Muscle layer of duodenum (tissue), 2 donors: ENCODE data around the gene ID4.

Source experiments
- H3K27ac ChIP-seq: one replicate; pipeline ENCODE4 v1.7.0; 2013; ENCODE audit warnings: mild to moderate bottlenecking, low read length
- H3K27me3 ChIP-seq: one replicate; pipeline ENCODE4 v1.7.0; 2013; ENCODE audit warnings: low read depth, mild to moderate bottlenecking, control low read depth, low read length
- H3K36me3 ChIP-seq, 2 donors: one replicate each; pipeline ENCODE4 v1.7.0; 2013; ENCODE audit warnings: low read length in 2 of 2, control low read depth in 1 of 2, mild to moderate bottlenecking in 1 of 2; ENCODE audit not compliant: insufficient read depth in 2 of 2, control insufficient read depth in 1 of 2
- H3K4me1 ChIP-seq, 2 donors: one replicate each; pipeline ENCODE4 v1.7.0; 2013; ENCODE audit warnings: low read length in 2 of 2, mild to moderate bottlenecking in 2 of 2, control low read depth in 1 of 2, moderate library complexity in 1 of 2; ENCODE audit not compliant: insufficient read depth in 2 of 2, control insufficient read depth in 1 of 2
- H3K4me3 ChIP-seq, 2 donors: one replicate each; pipeline ENCODE4 v1.7.0; 2013; ENCODE audit warnings: low read length in 2 of 2, low read depth in 1 of 2, mild to moderate bottlenecking in 1 of 2
- H3K9me3 ChIP-seq, 2 donors: one replicate each; pipeline ENCODE4 v1.7.0; 2013; ENCODE audit warnings: low read length in 2 of 2, control low read depth in 1 of 2, mild to moderate bottlenecking in 1 of 2; ENCODE audit not compliant: control insufficient read depth in 1 of 2
- donor health status: healthy.

Gene ID4

DNA sequence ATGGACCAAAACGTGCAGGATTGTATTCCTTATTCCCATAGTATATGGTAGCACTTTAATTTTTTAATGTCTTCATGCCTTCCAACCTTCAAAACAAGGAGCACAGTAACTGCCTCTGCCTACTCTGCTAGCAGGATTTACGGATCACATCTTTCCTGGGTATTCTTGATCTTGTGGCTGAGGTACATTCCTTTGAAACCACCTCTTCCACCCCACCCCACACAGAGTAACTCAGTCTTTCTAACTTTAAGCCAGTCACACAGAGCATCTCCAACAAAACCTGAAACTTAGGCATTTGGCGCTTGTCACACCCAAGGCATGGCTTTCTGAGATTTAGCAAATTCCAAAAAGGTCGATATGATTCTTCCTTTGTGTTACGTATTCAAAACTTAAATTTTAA is 2.3 kb upstream of the ID4 start:
- H3K27me3 ChIP-seq, result no peaks in the 10 kb centered on the region
- H3K9me3 ChIP-seq, result no peaks in the 10 kb centered on the region
- no peak overlapping the region for H3K27ac ChIP-seq
- H3K36me3 ChIP-seq, result no peaks in the 10 kb centered on the region
- no peak overlapping the region for H3K4me3 ChIP-seq
- H3K4me1 ChIP-seq, result peaks cover 0 to 9% of the 10 kb centered on the region in 2 donors

DNA sequence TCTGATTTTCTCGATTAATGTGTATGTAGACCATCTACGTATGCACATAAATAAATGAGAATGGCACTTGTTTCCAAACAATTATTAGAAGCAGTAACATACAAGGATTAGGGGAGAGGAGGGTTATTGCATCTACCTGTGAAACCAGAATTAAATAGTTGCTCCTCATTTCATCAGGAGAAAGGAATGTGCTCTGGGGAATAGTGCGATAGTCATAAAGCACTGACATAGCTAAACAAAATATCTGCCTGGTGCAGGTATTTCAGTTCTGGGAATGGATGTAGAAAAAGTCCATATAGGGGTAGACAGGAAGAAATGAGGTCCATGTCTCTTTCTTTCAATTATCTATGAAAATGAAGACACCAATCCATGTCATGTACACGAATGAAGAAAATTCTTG is 1.6 kb upstream of the ID4 start:
- Histone ChIP-seq H3K36me3 (no peaks in the 10 kb centered on the region), H3K27ac (no peak overlapping the region), H3K4me3 (no peak overlapping the region), H3K27me3 (no peaks in the 10 kb centered on the region), H3K9me3 (no peaks in the 10 kb centered on the region), H3K4me1 (peaks cover 0 to 9% of the 10 kb centered on the region in 2 donors)

DNA sequence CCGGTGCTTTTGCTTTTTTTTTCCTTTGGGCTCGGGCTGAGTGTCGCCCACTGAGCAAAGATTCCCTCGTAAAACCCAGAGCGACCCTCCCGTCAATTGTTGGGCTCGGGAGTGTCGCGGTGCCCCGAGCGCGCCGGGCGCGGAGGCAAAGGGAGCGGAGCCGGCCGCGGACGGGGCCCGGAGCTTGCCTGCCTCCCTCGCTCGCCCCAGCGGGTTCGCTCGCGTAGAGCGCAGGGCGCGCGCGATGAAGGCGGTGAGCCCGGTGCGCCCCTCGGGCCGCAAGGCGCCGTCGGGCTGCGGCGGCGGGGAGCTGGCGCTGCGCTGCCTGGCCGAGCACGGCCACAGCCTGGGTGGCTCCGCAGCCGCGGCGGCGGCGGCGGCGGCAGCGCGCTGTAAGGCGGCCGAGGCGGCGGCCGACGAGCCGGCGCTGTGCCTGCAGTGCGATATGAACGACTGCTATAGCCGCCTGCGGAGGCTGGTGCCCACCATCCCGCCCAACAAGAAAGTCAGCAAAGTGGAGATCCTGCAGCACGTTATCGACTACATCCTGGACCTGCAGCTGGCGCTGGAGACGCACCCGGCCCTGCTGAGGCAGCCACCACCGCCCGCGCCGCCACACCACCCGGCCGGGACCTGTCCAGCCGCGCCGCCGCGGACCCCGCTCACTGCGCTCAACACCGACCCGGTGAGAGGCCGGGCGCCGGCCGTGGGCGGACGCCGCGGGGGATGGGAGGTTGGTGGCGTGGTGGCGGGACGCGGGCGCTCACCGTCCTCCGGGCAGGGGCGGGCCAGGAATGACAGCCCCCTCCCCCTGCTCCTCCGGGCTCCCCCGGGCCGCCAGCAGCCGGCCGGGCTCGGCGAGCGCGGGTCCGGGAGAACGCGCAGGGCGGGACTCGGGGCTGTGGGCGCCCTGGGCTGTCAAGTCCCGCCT is 606 bp downstream of the ID4 start:
- Histone ChIP-seq H3K9me3 (no peaks in the 10 kb centered on the region), H3K27ac (no peak overlapping the region), H3K4me1 (peaks cover 0 to 9% of the 10 kb centered on the region in 2 donors), H3K36me3 (no peaks in the 10 kb centered on the region), H3K4me3 (peak overlapping the region; percentile 78 to 83), H3K27me3 (no peaks in the 10 kb centered on the region)

DNA sequence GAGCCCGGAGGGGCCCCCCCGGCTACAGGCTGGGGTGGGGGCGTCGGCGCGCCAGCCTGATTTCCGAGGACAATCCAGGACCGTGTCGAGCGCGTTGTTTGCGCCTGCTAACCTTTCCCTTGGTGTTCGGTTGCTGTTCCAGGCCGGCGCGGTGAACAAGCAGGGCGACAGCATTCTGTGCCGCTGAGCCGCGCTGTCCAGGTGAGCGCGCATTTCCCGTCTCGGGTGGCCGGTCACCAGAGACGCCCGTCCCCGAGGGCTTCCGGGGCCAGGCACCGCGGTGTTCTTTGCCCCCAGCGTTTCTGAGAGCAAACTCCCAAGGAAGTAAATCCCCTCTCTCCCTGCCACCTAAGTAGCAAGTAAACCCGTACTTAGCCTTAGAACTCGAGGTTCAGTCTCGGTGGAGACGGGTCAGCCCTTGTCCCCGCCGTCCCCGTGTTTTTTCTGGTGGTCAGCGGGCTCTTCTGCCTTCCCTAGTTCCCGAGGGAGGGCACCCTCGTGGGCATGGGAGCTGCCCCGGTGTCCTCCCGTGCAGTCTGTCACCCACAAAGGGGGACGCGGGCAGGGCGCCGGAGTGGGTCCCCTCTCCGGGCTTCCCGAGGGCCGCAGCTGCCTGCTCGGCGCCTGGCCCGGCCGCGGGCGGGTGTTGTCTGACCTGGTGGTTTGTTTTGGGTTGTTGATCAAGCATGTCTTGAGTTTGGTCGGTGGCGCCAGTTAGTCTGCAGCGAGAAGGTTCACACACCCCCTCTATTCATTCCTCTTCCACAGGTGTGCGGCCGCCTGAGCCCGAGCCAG is 1.5 kb downstream of the ID4 start:
- Histone ChIP-seq H3K9me3 (no peaks in the 10 kb centered on the region), H3K4me1 (peaks cover 0 to 9% of the 10 kb centered on the region in 2 donors), H3K36me3 (no peaks in the 10 kb centered on the region), H3K27ac (peak overlapping the region; percentile 55), H3K4me3 (peak overlapping the region; percentile 78 to 83), H3K27me3 (no peaks in the 10 kb centered on the region)

DNA sequence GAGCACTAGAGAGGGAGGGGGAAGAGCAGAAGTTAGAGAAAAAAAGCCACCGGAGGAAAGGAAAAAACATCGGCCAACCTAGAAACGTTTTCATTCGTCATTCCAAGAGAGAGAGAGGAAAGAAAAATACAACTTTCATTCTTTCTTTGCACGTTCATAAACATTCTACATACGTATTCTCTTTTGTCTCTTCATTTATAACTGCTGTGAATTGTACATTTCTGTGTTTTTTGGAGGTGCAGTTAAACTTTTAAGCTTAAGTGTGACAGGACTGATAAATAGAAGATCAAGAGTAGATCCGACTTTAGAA is 2.0 kb downstream of the ID4 start:
- H3K9me3 ChIP-seq, result no peaks in the 10 kb centered on the region
- H3K4me1 ChIP-seq, result peaks cover 0 to 9% of the 10 kb centered on the region in 2 donors
- no peaks in the 10 kb centered on the region for H3K27me3 ChIP-seq
- peak overlapping the region; percentile 55 for H3K27ac ChIP-seq
- H3K4me3 ChIP-seq, result peak overlapping the region; percentile 78 to 83
- no peaks in the 10 kb centered on the region for H3K36me3 ChIP-seq

DNA sequence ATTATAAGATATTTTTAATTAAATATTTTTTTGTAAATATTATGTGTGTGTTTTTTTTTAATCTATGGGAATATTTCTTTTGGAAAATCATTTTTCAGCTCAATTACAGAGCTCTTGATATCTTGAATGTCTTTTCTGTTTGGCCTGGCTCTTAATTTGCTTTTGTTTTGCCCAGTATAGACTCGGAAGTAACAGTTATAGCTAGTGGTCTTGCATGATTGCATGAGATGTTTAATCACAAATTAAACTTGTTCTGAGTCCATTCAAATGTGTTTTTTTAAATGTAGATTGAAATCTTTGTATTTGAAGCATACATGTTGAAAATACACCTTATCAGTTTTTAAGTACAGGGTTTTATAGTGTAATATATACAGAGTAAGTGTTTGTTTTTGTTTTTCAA is 2.6 kb downstream of the ID4 start:
- peaks cover 0 to 9% of the 10 kb centered on the region in 2 donors for H3K4me1 ChIP-seq
- no peaks in the 10 kb centered on the region for H3K9me3 ChIP-seq
- peak overlapping the region; percentile 38 to 78 for H3K4me3 ChIP-seq
- H3K27ac ChIP-seq, result no peak overlapping the region
- H3K27me3 ChIP-seq, result no peaks in the 10 kb centered on the region
- H3K36me3 ChIP-seq, result no peaks in the 10 kb centered on the region

DNA sequence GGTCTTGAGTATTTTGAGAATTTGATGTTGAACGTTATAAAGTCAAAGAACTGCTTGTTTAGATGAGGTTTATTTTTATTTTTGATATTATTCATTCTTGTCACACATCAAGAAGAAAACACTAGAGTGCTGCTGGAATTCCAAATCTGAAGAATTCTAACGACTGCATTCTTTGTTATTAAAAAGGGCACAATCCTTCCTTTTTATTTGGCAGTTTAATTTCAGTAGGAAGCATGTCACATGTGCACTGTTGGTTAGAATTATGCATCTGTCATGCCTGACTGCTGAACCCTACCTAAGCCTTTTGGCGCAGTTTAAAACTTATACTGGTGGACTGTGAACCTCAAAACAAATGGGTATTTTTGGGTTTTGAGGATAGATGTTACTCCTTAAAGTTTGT is 4.0 kb downstream of the ID4 start:
- Histone ChIP-seq H3K27ac (no peak overlapping the region), H3K4me1 (peaks cover 0 to 9% of the 10 kb centered on the region in 2 donors), H3K9me3 (no peaks in the 10 kb centered on the region), H3K36me3 (no peaks in the 10 kb centered on the region), H3K4me3 (no peak overlapping the region), H3K27me3 (no peaks in the 10 kb centered on the region)

DNA sequence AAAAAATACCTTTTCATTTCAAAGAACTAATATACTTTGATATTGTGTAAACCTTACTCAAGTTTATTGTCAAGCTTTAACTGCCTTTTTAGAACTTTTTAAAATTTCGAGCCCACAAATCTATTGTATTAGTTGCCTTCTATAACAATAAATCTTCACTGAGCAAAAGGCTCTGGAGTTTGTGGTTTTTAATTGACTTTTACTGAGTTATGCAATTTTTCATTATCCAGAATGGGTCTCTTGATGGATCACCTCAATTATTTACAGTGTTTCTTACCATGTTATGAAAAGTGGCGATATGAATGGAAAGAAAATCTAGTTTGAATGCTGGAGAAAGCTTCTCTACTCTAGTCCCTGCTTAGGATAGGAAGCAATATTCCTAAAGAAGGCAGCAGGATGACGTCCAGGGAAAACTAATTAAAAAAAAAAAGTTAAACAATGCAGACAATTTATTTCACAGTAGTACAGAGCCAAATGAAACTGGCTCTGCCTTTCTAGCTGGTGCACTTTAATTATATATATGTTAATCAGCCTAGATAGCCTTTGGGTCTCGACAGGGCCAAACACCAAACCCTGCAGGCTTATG is 5.0 kb downstream of the ID4 start:
- Histone ChIP-seq H3K4me1 (peaks cover 0 to 9% of the 10 kb centered on the region in 2 donors), H3K36me3 (no peaks in the 10 kb centered on the region), H3K27me3 (no peaks in the 10 kb centered on the region), H3K27ac (no peak overlapping the region), H3K4me3 (no peak overlapping the region), H3K9me3 (no peaks in the 10 kb centered on the region)

DNA sequence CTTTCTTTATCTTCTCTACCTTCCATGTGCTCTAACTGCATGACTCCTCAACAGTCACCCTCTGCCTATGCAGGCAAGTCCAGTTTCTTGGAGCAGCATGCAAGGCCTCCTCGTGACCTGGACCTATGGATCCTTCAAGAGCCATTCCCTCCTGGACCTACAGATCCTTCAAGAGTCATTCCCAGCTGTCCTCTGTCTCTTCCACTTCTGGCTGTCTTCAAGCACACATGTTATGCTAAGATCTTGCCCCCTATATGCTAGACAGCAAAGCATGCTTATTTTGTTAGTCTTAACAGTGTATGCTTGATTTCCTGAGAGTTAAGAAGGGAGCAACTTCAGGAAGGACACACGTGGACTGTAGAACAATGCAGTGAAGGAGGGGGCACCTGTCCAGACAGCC is 7.5 kb downstream of the ID4 start:
- Histone ChIP-seq H3K36me3 (no peaks in the 10 kb centered on the region), H3K9me3 (no peaks in the 10 kb centered on the region), H3K4me1 (no peaks in the 10 kb centered on the region), H3K4me3 (no peak overlapping the region), H3K27me3 (no peaks in the 10 kb centered on the region), H3K27ac (no peak overlapping the region)

DNA sequence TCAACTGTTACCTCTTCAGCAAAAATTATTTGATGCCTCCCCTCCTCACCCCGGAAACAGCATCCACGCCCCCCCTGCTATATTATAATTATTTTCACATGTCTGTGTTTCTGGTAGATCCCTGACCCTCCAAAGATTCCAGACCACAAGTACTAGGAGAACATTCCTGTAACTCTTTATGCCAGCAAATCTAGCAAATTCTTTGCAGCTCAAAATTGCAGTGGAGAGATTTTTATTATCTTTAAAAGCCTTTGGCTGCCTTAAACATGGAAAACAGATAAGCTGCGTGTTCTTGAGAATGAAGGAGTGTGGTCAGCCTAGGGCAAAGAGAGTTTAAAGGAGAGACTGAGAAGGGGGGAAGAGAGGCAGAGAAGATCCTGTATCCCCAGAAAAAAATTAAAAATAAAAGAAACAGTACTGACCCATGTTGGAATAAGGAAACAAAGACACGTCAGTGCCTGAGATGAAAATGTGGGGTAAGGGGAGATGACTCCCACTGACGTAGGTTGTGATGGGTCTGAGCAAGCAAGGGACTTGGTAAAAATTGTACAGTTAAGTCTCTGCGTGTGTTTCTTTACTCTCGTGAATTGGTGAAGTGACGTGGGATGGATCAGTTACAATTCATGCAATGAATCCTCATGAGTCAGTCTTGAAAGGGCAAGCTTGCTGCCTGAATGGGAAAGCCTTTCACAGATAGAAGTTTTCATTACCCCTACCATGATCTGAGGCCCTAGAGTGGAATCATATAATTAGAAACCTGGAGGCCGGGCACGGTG is 8.3 kb downstream of the ID4 start:
- no peaks in the 10 kb centered on the region for H3K27me3 ChIP-seq
- no peaks in the 10 kb centered on the region for H3K4me1 ChIP-seq
- no peaks in the 10 kb centered on the region for H3K36me3 ChIP-seq
- H3K27ac ChIP-seq, result no peak overlapping the region
- no peaks in the 10 kb centered on the region for H3K9me3 ChIP-seq
- no peak overlapping the region for H3K4me3 ChIP-seq
